ENCODE results near the gene RWDD3.

The RWDD3 gene

GRCh38 chr1:95217371-95217770 is 16.6 kb upstream of the RWDD3 start:
- no peak overlapping the region for H3K4me2 ChIP-seq (ENCODE audit: low read length)
- H3K79me2 ChIP-seq: no peaks in the 10 kb centered on the region
- H3K9ac ChIP-seq: no peak overlapping the region
- TF ChIP-seq CTCF (IDR thresholded peaks at IDR 0.05): no peak
- no peaks in the 10 kb centered on the region for H3K9me3 ChIP-seq (ENCODE audit: control insufficient read depth, low read length)
- no peaks in the 10 kb centered on the region for H3K27me3 ChIP-seq (ENCODE audit: control insufficient read depth, insufficient read depth, low read length)
- H3K4me1 ChIP-seq: no peaks in the 10 kb centered on the region
- no peak overlapping the region for H3K4me3 ChIP-seq (ENCODE audit: low read depth, low read length)
- H3K36me3 ChIP-seq (ENCODE audit: control insufficient read depth, insufficient read depth, low read length): no peaks in the 10 kb centered on the region
- H2AFZ ChIP-seq: no peak overlapping the region
- no peak overlapping the region for H3K27ac ChIP-seq

GRCh38 chr1:95219407-95219806 is 14.6 kb upstream of the RWDD3 start:
- no peak overlapping the region for H3K4me3 ChIP-seq (ENCODE audit: low read depth, low read length)
- H3K27me3 ChIP-seq (ENCODE audit: control insufficient read depth, insufficient read depth, low read length): no peaks in the 10 kb centered on the region
- H2AFZ ChIP-seq: no peak overlapping the region
- H3K36me3 ChIP-seq (ENCODE audit: control insufficient read depth, insufficient read depth, low read length): no peaks in the 10 kb centered on the region
- no peak overlapping the region for H3K4me2 ChIP-seq (ENCODE audit: low read length)
- no peaks in the 10 kb centered on the region for H3K4me1 ChIP-seq
- no peak overlapping the region for H3K27ac ChIP-seq
- H3K9ac ChIP-seq: no peak overlapping the region
- no peaks in the 10 kb centered on the region for H3K9me3 ChIP-seq (ENCODE audit: control insufficient read depth, low read length)
- no peak for TF ChIP-seq CTCF (IDR thresholded peaks at IDR 0.05)
- no peaks in the 10 kb centered on the region for H3K79me2 ChIP-seq

- Histone ChIP-seq H3K79me2 (no peaks in the 10 kb centered on the region), H3K4me1 (no peaks in the 10 kb centered on the region), H3K36me3 (ENCODE audit: control insufficient read depth, insufficient read depth, low read length) (no peaks in the 10 kb centered on the region), H3K4me2 (ENCODE audit: low read length) (no peak overlapping the region), H3K27me3 (ENCODE audit: control insufficient read depth, insufficient read depth, low read length) (no peaks in the 10 kb centered on the region), H3K9me3 (ENCODE audit: control insufficient read depth, low read length) (no peaks in the 10 kb centered on the region), H3K27ac (no peak overlapping the region), H3K4me3 (ENCODE audit: low read depth, low read length) (no peak overlapping the region), H3K9ac (no peak overlapping the region), H2AFZ (no peak overlapping the region)
- TF ChIP-seq CTCF (IDR thresholded peaks at IDR 0.05): no peak
These were observed 12.7 kb upstream of the RWDD3 start for GRCh38 chr1:95221306-95221705.

- Histone ChIP-seq H3K27me3 (ENCODE audit: control insufficient read depth, insufficient read depth, low read length) (no peaks in the 10 kb centered on the region), H3K4me1 (no peaks in the 10 kb centered on the region), H3K36me3 (ENCODE audit: control insufficient read depth, insufficient read depth, low read length) (no peaks in the 10 kb centered on the region), H3K79me2 (no peaks in the 10 kb centered on the region), H3K9ac (no peak overlapping the region), H3K4me3 (ENCODE audit: low read depth, low read length) (no peak overlapping the region), H3K9me3 (ENCODE audit: control insufficient read depth, low read length) (no peaks in the 10 kb centered on the region), H3K4me2 (ENCODE audit: low read length) (no peak overlapping the region), H3K27ac (no peak overlapping the region), H2AFZ (no peak overlapping the region)
- no peak for TF ChIP-seq CTCF (IDR thresholded peaks at IDR 0.05)
These were observed 11.4 kb upstream of the RWDD3 start for GRCh38 chr1:95222629-95223028.

GRCh38 chr1:95223110-95223509 is 10.9 kb upstream of the RWDD3 start:
- no peak overlapping the region for H3K4me3 ChIP-seq (ENCODE audit: low read depth, low read length)
- no peaks in the 10 kb centered on the region for H3K36me3 ChIP-seq (ENCODE audit: control insufficient read depth, insufficient read depth, low read length)
- H3K9me3 ChIP-seq (ENCODE audit: control insufficient read depth, low read length): no peaks in the 10 kb centered on the region
- H3K27me3 ChIP-seq (ENCODE audit: control insufficient read depth, insufficient read depth, low read length): no peaks in the 10 kb centered on the region
- no peak for TF ChIP-seq CTCF (IDR thresholded peaks at IDR 0.05)
- no peak overlapping the region for H3K27ac ChIP-seq
- no peaks in the 10 kb centered on the region for H3K4me1 ChIP-seq
- H3K4me2 ChIP-seq (ENCODE audit: low read length): no peak overlapping the region
- H3K9ac ChIP-seq: no peak overlapping the region
- no peak overlapping the region for H2AFZ ChIP-seq
- H3K79me2 ChIP-seq: no peaks in the 10 kb centered on the region
